ENCODE data around the gene EXOSC7. TPM values are rescaled to one million over a fixed set of nuclear protein-coding genes. Genes with fewer than 3 reads are reported as not detected.
A peak's percentile ranks its signal among the peaks of the same experiment; 100 is the strongest.

The EXOSC7 gene
- total and polyA plus RNA-seq, 9 of the 15 experiments (the other 6 are each of a cell fraction or from before 2014, with no cell fraction given): 88.5 to 237 (median 112) TPM

DNA sequence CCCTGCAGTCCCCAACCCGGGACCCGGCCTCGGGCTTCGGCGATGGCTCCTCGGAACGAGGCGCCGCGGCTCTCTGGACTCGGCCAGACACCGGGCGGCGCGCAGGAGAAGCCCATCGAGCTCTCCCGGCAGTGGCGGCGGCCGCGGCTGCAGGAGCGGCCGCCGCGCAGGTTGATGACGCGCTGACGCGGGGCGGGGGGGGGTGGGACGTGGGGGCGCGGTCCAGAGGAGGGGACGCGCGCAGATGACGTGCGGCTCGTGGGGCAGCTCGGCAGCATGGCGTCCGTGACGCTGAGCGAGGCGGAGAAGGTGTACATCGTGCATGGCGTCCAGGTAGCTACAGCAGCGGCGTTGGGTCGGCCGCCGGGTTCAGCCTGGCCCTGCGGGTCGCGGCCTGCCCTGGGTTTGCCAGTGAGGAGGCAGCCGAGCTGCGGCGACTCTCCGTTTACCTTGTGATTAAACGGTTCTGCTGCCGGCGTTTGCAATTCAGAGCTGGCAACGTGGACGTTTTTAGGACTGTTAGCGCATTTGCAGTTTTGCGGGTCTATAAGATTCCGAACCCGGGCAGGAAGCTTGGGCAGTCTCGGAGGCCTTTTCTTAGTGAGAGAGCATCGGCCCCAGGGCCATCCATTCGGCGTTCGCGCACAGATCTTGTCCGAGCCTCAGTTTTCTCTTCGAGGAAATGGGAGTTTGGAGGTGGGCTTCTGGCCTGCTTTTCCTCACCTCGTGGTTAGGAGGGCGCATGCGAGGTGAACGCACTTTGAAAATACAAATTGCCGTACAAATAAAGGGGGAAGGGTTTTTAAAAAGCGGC is at the start of gene EXOSC7, which contains the start of gene ZDHHC3 (continued):
- no peak for TF ChIP-seq CTCF (IDR thresholded peaks at IDR 0.05 in 2 of 3, conservative IDR thresholded peaks at IDR 0.05 in 1 of 3; ENCODE audit: insufficient read depth in 2 of 3, low read depth in 1 of 3, low read length in 3 of 3)
- no peak for TF ChIP-seq TARDBP (IDR thresholded peaks at IDR 0.05)
- TF ChIP-seq SP2 (IDR thresholded peaks at IDR 0.05; ENCODE audit: extremely low read depth, low read depth, low read length, poor library complexity, severe bottlenecking): no peak
- TF ChIP-seq, protein P1, sequence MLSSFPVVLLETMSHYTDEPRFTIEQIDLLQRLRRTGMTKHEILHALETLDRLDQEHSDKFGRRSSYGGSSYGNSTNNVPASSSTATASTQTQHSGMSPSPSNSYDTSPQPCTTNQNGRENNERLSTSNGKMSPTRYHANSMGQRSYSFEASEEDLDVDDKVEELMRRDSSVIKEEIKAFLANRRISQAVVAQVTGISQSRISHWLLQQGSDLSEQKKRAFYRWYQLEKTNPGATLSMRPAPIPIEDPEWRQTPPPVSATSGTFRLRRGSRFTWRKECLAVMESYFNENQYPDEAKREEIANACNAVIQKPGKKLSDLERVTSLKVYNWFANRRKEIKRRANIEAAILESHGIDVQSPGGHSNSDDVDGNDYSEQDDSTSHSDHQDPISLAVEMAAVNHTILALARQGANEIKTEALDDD (IDR thresholded peaks at IDR 0.05): no peak
- TF ChIP-seq CBFA2T2 (conservative IDR thresholded peaks at IDR 0.05): 0 out of 2 replicates have a peak, but pooled peaks have one; percentile 1
- TF ChIP-seq POLR3A (IDR thresholded peaks at IDR 0.05; ENCODE audit: borderline replicate concordance, extremely low read depth, insufficient read depth, insufficient read length): no peak
- peak; percentile 22 for TF ChIP-seq U2AF1 (optimal IDR thresholded peaks at IDR 0.05; ENCODE audit: low read depth, low read length)
- TF ChIP-seq ELK3 (CRISPR knock-in tag; IDR thresholded peaks at IDR 0.05): no peak
- TF ChIP-seq PRMT5 (CRISPR knock-in tag; IDR thresholded peaks at IDR 0.05): 0 out of 2 replicates have a peak, but pooled peaks have one; percentile 55
- TF ChIP-seq ZNF766 (CRISPR knock-in tag; conservative IDR thresholded peaks at IDR 0.05): no peak
- no peak for TF ChIP-seq TRIM25 (IDR thresholded peaks at IDR 0.05; ENCODE audit: borderline replicate concordance)
- TF ChIP-seq HDAC8 (tag; IDR thresholded peaks at IDR 0.05): 0 out of 2 replicates have a peak, but pooled peaks have one; percentile 10
- TF ChIP-seq FOXP4 (CRISPR knock-in tag; IDR thresholded peaks at IDR 0.05; ENCODE audit: borderline replicate concordance): 0 out of 2 replicates have a peak, but pooled peaks have one; percentile 34
- no peak for TF ChIP-seq RAD21 (CRISPR knock-in tag; conservative IDR thresholded peaks at IDR 0.05 in 1 of 2, IDR thresholded peaks at IDR 0.05 in 1 of 2)
- no peak for TF ChIP-seq ASH1L (IDR thresholded peaks at IDR 0.05; ENCODE audit: borderline replicate concordance, low read depth, partially characterized antibody)
- no peak for TF ChIP-seq ZNF121 (CRISPR knock-in tag; conservative IDR thresholded peaks at IDR 0.05)

Data from K562 (cell line).